Hematopoietic multipotent progenitor cell treated with erythropoietin and hydrocortisone succinate and interleukin-3 and kit ligand, for 8 days (in vitro differentiated cells): Measurements from ENCODE around the gene ZSWIM5.
A peak's percentile ranks its signal among the peaks of the same experiment; 100 is the strongest.
"Not testable (repeated sequence)": the region's sequence is repeated elsewhere in the genome, so short reads cannot be mapped to it uniquely, and the experiment has no call there.

Experiments used
- DNase-seq: peaks from one replicate; pipeline ENCODE4 v3.0.0-alpha.2; 2015

Gene ZSWIM5

DNA sequence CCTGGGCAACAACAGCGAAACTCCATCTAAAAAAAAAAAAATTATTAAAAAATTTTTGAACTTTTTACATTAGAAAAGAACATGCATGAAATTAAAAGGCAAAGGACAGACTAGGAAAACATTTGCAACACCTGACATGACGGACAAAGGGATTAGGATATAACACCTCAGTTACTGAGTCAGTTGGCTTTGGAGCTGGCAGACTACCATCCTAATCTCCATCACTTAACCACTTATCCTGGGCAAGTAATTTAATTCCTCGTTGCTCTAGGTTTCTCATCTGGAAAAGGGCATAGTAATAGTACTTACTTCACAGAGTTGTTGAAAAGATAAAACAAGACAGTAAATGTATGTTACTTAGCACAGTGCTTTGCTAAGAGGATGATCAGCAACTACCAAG, 207.2 kb downstream of the ZSWIM5 start:
- no peak for DNase-seq

GRCh38 chr1:44995467-44996238, 210.8 kb downstream of the ZSWIM5 start:
- DNase-seq = no peak

DNA sequence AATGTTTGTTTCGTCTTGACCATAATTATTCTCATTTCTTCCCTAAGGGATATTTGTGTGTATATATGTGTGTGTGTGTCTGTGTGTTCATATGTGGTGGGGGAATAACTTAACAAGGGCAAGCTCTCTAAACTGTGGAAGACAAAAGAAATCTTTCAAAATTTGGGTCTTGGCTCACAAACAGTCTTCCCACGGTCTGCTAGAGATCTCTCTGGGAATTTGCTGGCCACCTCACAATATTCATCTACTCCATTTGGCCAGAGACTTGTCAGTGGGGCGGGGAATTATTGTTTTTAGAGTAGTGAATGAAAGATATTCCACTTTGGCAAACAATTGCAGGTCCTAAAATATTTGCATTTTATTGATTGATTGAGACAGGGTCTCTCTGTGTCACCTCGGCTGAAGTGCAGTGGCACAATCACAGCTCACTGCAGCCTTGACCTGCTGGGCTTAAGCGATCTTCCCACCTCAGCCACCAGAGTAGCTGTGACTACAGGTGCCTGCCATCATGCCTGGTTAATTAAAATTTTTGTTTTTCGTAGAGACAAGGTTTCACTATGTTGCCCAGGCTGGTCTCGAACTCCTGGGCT, 212.0 kb downstream of the ZSWIM5 start:
- DNase-seq = no peak

DNA sequence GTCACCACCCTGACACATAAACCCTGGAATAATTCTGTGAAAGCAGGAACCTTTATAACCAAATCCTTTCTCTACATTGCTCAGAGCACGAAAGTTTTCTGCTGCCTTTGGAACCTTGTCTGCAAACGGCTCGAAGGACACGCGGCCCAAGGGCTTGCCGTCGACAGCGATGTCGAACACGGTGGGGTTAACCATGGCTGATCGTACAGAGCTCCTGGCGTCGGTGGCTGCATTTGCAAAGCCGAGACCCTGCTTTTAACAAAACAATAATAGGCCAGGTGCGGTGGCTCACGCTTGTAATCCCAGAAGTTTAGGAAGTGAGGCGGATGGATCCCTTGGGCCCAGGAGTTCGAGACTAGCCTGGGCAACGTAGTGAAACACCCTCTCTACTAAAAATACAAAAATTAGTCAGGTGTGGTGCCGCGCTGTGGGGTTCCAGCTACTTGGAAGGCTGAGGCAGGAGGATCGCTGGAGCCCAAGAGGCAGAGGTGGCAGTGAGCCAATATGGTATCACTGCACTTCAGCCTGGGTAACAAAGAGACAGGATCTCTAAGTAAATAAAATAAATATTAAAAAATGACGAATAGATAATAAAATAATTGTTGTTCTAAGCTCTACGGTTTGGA, 217.8 kb downstream of the ZSWIM5 start:
- no peak for DNase-seq

- DNase-seq = peak; percentile 77
Observed at GRCh38 chr1:44985747-44986359, 220.6 kb downstream of the ZSWIM5 start.

GRCh38 chr1:44977372-44977771, 229.0 kb downstream of the ZSWIM5 start:
- not testable (repeated sequence) for DNase-seq

DNA sequence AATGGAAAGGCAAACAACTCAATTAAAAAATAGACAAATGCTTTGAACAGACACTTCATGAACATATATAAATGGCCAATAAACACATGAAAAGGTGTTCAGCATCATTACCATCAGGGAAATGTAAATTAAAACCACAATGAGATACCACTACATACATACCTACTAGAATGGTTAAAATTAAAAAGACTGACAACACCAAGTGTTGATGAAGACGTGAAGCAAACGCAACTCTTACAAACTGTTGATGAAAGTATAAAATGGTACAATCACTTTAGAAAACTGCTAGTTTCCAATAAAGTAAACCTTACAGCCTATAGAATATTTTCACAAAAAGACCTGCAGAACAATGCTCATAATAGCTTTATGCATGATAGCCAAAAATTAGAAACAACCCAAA, 230.2 kb downstream of the ZSWIM5 start:
- no peak for DNase-seq

DNA sequence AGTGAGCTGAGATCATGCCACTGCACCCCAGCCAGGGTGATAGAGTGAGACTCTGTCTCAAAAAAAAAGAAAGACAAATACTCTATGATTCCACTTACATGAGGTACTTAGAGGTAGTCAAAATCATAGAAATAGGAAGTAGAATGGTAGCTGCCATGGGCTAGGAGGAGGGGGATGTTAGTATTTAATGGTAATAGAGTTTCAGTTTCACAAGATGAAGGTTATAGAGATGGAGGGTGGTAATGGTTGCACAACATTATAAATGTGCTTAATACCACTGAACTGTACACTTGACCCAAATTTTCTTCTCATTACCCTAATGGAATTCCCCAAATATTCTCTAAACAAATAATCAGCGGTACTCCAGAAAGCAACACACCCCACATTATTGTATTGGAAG, 232.8 kb downstream of the ZSWIM5 start:
- DNase-seq = no peak

- DNase-seq = no peak
Observed at GRCh38 chr1:44970317-44970716, 236.1 kb downstream of the ZSWIM5 start.
